Chondrocyte (in vitro differentiated cells): Measurements from ENCODE around the gene USP3. TPM values are rescaled to one million over a fixed set of nuclear protein-coding genes. Genes with fewer than 3 reads are reported as not detected.
A peak's percentile ranks its signal among the peaks of the same experiment; 100 is the strongest.

Source experiments
- DNase-seq: peaks from one replicate; pipeline ENCODE4 v3.0.0; 2021; ENCODE audit warnings: mixed read lengths, low spot score
- H3K27ac Mint-ChIP-seq: one replicate; pipeline ENCODE4 v1.8.0; 2021; ENCODE audit warnings: mild to moderate bottlenecking, moderate library complexity, mixed read lengths; ENCODE audit not compliant: unreplicated experiment
- H3K27me3 Mint-ChIP-seq: 2 replicates; pipeline ENCODE4 v1.8.0; 2021; ENCODE audit warnings: low read depth, mixed read lengths
- H3K36me3 Mint-ChIP-seq: 2 replicates; pipeline ENCODE4 v1.8.0; 2021; ENCODE audit warnings: low read depth, mixed read lengths
- H3K4me1 Mint-ChIP-seq: 2 replicates; pipeline ENCODE4 v1.8.0; 2021; ENCODE audit warnings: low read depth, mild to moderate bottlenecking, mixed read lengths
- H3K4me3 Mint-ChIP-seq: one replicate; pipeline ENCODE4 v1.8.0; 2021; ENCODE audit warnings: mild to moderate bottlenecking, moderate library complexity, mixed read lengths; ENCODE audit not compliant: unreplicated experiment
- H3K9me3 Mint-ChIP-seq: 2 replicates; pipeline ENCODE4 v1.8.0; 2021; ENCODE audit warnings: low read depth, mixed read lengths
- CTCF ChIP-seq: fragments of 200-600 bp; sonication (generic); IDR thresholded peaks from 2 replicates; pipeline ENCODE4 v1.5.0; 2021; ENCODE audit warnings: antibody characterized with exemption, mild to moderate bottlenecking, moderate library complexity
- total RNA-seq: library from RNA; stranded (reverse); gene quantifications from 3 replicates; pipeline ENCODE4 v1.2.1, GENCODE V29; 2021

USP3 gene
- total RNA-seq, 1 donor from 2014 or later = 27.6 TPM

GRCh38 chr15:63599401-63600000, 95.1 kb downstream of the USP3 start:
- H3K9me3 Mint-ChIP-seq = no peaks in the 10 kb centered on the region
- peak overlapping the region; percentile 90 for H3K27ac Mint-ChIP-seq
- peaks cover 54% of the 10 kb centered on the region for H3K4me1 Mint-ChIP-seq
- peak; percentile 75 for TF ChIP-seq CTCF
- peak overlapping the region; percentile 67 for H3K4me3 Mint-ChIP-seq
- no peak for DNase-seq
- no peaks in the 10 kb centered on the region for H3K36me3 Mint-ChIP-seq
- no peaks in the 10 kb centered on the region for H3K27me3 Mint-ChIP-seq

- Mint-ChIP-seq H3K27ac (peak overlapping the region; percentile 79), H3K36me3 (no peaks in the 10 kb centered on the region), H3K4me1 (peaks cover 54% of the 10 kb centered on the region), H3K27me3 (no peaks in the 10 kb centered on the region), H3K9me3 (no peaks in the 10 kb centered on the region), H3K4me3 (peak overlapping the region; percentile 67)
- no peak for DNase-seq
- TF ChIP-seq CTCF = no peak
Measured at GRCh38 chr15:63600001-63600615, 95.7 kb downstream of the USP3 start.

GRCh38 chr15:63600616-63601025, 96.2 kb downstream of the USP3 start:
- no peaks in the 10 kb centered on the region for H3K27me3 Mint-ChIP-seq
- H3K27ac Mint-ChIP-seq = peak overlapping the region; percentile 79
- TF ChIP-seq CTCF = no peak
- H3K4me1 Mint-ChIP-seq = peaks cover 54% of the 10 kb centered on the region
- peak overlapping the region; percentile 86 for H3K4me3 Mint-ChIP-seq
- H3K9me3 Mint-ChIP-seq = no peaks in the 10 kb centered on the region
- no peaks in the 10 kb centered on the region for H3K36me3 Mint-ChIP-seq
- no peak for DNase-seq

- Mint-ChIP-seq H3K27ac (peak overlapping the region; percentile 90), H3K4me1 (peaks cover 51% of the 10 kb centered on the region), H3K36me3 (no peaks in the 10 kb centered on the region), H3K9me3 (no peaks in the 10 kb centered on the region), H3K4me3 (peak overlapping the region; percentile 86), H3K27me3 (no peaks in the 10 kb centered on the region)
- TF ChIP-seq CTCF = peak; percentile 25
- DNase-seq = no peak
Measured at GRCh38 chr15:63601026-63601703, 96.8 kb downstream of the USP3 start.

GRCh38 chr15:63601704-63602185, 97.4 kb downstream of the USP3 start:
- DNase-seq = no peak
- peaks cover 45% of the 10 kb centered on the region for H3K4me1 Mint-ChIP-seq
- H3K27ac Mint-ChIP-seq = peak overlapping the region; percentile 73
- no peaks in the 10 kb centered on the region for H3K36me3 Mint-ChIP-seq
- peak overlapping the region; percentile 86 for H3K4me3 Mint-ChIP-seq
- H3K9me3 Mint-ChIP-seq = no peaks in the 10 kb centered on the region
- H3K27me3 Mint-ChIP-seq = no peaks in the 10 kb centered on the region
- no peak for TF ChIP-seq CTCF
